ENCODE results near the gene DES. TPM values are rescaled to one million over a fixed set of nuclear protein-coding genes. Genes with fewer than 3 reads are reported as not detected.

The DES gene
- total RNA-seq, 1 experiment from 2014 or later = not detected

- no peak for DNase-seq (ENCODE audit: low spot score)
- in situ Hi-C loops (cut with HindIII; ENCODE audit: low sequenced_read_pairs) = no loop called here
Observed at GRCh38 chr2:219434718-219435525, 16.7 kb downstream of the DES start, which contains the start of gene SPEG. SPEG (plus strand) TSS chr2:219434843; CDS start chr2:219434978, 135 bp downstream.

GRCh38 chr2:219435701-219436100 lies 17.5 kb downstream of the DES start:
- in situ Hi-C loops (cut with HindIII; ENCODE audit: low sequenced_read_pairs) = no loop called here
- no peak for DNase-seq (ENCODE audit: low spot score)

GRCh38 chr2:219436491-219436890 lies 18.3 kb downstream of the DES start:
- in situ Hi-C loops (cut with HindIII; ENCODE audit: low sequenced_read_pairs) = no loop called here
- no peak for DNase-seq (ENCODE audit: low spot score)

GRCh38 chr2:219437141-219437540 lies 19.0 kb downstream of the DES start:
- in situ Hi-C loops (cut with HindIII; ENCODE audit: low sequenced_read_pairs) = no loop called here
- no peak for DNase-seq (ENCODE audit: low spot score)

DNA sequence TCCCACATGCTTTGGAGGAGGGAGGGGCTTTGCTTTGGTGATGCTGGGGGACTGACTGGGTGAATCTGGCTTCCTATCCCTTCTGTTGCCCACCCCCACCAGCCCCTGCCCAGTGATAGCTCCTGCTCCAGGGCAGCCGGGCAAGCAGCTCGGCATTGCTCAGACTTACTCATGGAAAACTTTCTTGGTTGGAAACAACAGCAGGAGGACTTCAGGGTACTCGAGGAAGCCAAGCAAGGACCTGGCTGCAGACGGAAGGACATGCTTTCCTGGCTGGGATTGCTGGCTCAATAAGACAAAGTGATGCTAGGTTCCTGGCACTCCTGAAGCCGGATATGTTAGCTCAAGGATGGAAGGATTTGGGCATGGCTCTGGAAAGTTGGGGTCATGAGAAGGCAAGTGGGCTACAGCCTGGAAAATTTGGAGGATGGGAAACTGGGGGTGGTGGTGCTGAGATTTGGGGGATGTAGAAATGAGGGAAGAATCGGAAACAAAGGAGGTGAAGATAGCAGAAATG lies 19.6 kb downstream of the DES start:
- DNase-seq (ENCODE audit: low spot score) = no peak
- in situ Hi-C loops (cut with HindIII; ENCODE audit: low sequenced_read_pairs) = no loop called here

GRCh38 chr2:219438453-219438852 lies 20.3 kb downstream of the DES start:
- DNase-seq (ENCODE audit: low spot score) = no peak
- in situ Hi-C loops (cut with HindIII; ENCODE audit: low sequenced_read_pairs) = no loop called here

GRCh38 chr2:219439506-219439905 lies 21.3 kb downstream of the DES start:
- in situ Hi-C loops (cut with HindIII; ENCODE audit: low sequenced_read_pairs) = no loop called here
- DNase-seq (ENCODE audit: low spot score) = no peak

DNA sequence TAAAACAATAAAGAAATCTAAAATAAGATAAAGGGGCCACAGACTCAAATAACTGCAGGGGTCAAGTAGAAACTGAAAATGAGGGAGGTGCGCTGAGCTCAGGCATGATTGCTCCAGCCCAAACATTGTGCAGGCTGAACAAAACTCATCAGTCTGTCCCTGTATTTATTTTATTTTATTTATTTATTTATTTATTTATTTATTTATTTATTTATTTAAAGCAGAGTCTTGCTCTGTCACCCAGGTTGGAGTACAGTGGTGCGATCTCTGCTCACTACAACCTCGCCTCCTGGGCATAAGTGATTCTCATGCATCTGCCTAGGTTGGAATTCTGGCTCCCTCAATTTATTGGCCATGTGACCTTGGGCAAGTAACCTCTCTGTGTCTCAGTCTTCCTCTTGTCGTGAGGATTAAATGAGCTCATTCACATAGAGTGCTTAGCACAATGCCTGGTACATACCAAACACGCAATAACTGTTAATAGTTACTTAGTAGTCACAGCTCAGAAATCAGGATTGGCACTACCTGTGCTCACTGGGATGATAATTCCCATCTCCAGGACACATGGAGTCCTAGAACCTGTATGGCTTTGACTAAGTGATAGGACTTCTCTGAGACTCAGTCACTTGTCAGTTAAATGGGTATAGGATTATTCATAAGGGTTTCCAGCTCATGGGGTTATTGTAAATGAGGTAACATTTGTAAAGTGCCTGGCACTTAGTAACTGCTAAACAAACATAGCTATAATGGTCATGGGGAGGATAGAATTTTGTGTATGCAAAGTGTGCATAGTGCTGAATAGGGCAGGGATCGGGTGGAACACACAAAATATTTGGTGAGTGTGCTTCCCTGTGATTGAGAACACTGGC lies 22.4 kb downstream of the DES start:
- DNase-seq (ENCODE audit: low spot score) = no peak
- in situ Hi-C loops (cut with HindIII; ENCODE audit: low sequenced_read_pairs) = no loop called here

- peak; percentile 46 for DNase-seq (ENCODE audit: low spot score)
- in situ Hi-C loops (cut with HindIII; ENCODE audit: low sequenced_read_pairs) = no loop called here
Observed at GRCh38 chr2:219441451-219442255, 23.5 kb downstream of the DES start.

GRCh38 chr2:219442256-219443015 lies 24.3 kb downstream of the DES start:
- peak; percentile 60 for DNase-seq (ENCODE audit: low spot score)
- in situ Hi-C loops (cut with HindIII; ENCODE audit: low sequenced_read_pairs) = no loop called here

DNA sequence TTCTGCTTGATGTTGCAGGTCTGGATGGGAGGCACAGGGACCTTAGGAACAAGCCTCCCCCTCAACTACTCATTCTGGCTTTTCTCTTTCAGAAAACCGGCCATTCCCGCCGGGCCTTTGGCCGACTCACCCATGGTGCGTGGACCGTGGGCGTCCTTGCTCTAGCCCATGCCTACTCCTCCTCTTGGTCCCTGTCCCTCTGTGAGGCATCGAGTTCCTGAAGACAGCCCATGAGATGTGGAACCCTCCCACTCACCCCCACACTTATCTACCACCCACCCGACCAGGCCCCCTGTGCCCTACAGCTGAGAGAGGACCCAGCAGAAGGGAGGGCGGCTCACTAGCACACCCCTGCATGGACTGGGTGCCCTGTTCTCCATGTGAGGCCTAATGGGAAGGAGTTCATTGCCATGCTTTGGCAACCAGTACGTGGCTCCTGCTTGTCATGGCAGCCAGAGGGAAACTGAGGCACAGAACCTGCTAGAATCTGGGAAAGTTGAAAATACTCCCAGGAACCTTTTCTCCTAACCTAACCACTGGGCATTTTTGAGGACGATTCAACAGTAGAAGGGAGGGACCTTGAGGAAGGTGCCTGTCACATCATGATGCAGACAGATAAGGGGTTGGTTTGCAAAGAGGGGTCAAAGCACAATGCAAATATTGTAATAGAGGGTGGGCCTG lies 25.0 kb downstream of the DES start:
- no peak for DNase-seq (ENCODE audit: low spot score)
- in situ Hi-C loops (cut with HindIII; ENCODE audit: low sequenced_read_pairs) = no loop called here

- no peak for DNase-seq (ENCODE audit: low spot score)
- in situ Hi-C loops (cut with HindIII; ENCODE audit: low sequenced_read_pairs) = no loop called here
Observed at GRCh38 chr2:219443697-219444023, 25.5 kb downstream of the DES start.

- DNase-seq (ENCODE audit: low spot score) = no peak
- in situ Hi-C loops (cut with HindIII; ENCODE audit: low sequenced_read_pairs) = no loop called here
Observed at GRCh38 chr2:219444566-219445091, 26.5 kb downstream of the DES start.

DNA sequence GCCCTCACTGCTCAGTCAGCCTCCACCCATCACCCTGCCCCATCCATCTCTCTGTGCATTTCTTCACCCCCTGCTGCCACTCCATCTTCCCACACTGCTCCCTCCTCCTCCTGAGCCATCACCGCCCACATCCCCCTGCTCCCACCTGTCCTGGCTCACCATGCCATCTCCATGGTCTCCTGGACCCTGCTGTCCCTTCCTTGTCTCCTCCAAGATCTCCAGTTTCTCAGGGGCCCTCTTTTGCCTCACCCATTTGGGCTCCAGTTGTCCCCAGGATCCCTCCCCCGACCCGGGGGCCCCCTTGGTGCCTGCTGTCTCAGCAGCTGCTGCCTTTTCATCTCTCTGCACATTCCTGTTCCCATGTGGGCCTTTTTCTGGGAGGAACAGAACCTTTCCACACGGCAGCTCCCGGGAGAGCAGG lies 27.1 kb downstream of the DES start:
- DNase-seq (ENCODE audit: low spot score) = no peak
- in situ Hi-C loops (cut with HindIII; ENCODE audit: low sequenced_read_pairs) = no loop called here

DNA sequence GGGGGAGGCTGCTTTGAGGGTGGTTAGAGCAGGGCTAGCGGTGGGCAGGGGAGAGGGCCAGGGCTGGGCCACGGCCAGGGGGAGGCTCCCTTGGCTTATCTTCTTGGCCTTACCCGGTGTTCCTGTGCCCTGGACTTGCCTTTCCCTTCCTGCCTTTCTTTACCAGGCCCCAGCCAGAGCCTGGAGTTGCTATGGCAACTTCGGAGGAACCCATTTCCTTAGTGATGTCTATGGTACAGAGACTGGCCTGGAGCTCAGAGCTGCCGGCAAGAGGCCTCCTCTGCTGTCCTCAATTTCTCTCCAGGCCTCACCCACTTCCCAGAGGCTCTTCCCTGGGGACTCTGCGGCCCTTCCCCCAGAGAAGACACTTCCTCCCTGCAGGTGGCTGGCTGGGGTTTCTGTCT lies 27.9 kb downstream of the DES start:
- peak; percentile 86 for DNase-seq (ENCODE audit: low spot score)
- in situ Hi-C loops (cut with HindIII; ENCODE audit: low sequenced_read_pairs) = no loop called here

GRCh38 chr2:219446689-219447088 lies 28.5 kb downstream of the DES start:
- DNase-seq (ENCODE audit: low spot score) = no peak
- in situ Hi-C loops (cut with HindIII; ENCODE audit: low sequenced_read_pairs) = no loop called here

DNA sequence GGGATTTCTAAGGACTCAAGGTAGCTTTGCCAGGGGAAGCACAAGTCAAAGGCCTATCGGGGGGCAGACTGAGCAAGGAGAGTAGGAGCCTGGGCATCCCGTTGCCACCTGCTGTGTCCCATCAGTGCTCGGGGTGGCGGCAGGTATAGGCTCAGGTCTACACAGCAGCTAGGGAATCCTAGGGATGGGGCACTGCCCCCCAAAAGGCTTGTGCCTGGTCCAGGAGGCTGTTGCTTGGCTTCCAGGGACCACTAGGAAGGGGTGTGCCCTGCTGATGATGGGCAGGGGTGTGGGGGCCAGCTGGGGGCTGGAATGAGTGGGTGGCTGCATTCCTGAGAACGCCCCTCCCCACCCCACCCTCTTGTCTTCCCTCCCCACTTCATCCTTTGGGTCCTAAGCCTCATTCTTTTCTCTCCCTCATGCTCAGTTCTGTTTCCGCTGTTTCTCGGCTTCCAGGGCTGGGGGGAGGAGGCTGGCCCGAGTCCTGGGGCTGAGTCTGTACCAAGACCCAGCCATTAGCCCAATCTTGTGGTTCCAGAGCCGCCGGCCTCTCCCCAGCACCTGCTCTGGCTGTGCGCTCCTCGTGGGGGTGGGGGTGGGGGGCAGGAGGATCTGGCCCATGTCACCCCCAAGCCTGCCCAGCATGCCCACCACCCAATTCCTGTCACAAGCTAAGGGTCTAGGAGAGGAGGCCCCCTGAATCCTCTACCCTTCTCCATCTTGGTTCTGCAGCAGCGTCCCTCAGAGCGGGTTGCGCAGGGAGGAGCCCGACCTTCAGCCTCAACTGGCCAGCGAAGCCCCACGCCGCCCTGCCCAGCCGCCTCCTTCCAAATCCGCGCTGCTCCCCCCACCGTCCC lies 29.3 kb downstream of the DES start:
- DNase-seq (ENCODE audit: low spot score) = no peak
- in situ Hi-C loops (cut with HindIII; ENCODE audit: low sequenced_read_pairs) = no loop called here
